Measurements from ENCODE around the gene SORBS2.

The SORBS2 gene

DNA sequence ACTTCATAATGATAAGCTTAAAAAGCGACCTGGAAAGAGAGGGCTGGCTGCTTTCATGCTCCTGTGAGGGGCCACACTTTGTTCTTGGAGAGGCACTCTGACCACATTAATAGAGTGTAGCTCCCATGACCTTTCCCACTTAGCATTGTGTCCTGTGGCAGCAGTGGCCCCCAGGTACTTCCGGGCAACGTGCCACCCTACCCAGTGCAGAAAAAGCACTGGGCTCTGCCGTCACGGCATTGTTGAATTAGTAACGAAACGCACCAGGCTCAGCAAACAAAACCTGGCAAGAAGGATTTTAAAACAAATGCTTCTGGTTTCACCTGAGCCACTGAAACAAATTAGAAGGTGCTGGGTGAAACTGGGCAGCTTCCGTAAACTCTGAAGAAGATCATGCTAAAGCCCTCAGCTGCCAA is 5.4 kb upstream of the SORBS2 start:
- TF ChIP-seq, protein P1, sequence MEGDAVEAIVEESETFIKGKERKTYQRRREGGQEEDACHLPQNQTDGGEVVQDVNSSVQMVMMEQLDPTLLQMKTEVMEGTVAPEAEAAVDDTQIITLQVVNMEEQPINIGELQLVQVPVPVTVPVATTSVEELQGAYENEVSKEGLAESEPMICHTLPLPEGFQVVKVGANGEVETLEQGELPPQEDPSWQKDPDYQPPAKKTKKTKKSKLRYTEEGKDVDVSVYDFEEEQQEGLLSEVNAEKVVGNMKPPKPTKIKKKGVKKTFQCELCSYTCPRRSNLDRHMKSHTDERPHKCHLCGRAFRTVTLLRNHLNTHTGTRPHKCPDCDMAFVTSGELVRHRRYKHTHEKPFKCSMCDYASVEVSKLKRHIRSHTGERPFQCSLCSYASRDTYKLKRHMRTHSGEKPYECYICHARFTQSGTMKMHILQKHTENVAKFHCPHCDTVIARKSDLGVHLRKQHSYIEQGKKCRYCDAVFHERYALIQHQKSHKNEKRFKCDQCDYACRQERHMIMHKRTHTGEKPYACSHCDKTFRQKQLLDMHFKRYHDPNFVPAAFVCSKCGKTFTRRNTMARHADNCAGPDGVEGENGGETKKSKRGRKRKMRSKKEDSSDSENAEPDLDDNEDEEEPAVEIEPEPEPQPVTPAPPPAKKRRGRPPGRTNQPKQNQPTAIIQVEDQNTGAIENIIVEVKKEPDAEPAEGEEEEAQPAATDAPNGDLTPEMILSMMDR (IDR thresholded peaks at IDR 0.05; ENCODE audit: low read depth, low read length, missing control alignments), result no peak
- Histone ChIP-seq H3K4me3 (ENCODE audit: low read depth, low read length) (no peak overlapping the region), H3K27me3 (replicated peaks) (no peaks in the 10 kb centered on the region), H3K36me3 (replicated peaks) (no peaks in the 10 kb centered on the region), H3K27ac (no peak overlapping the region)
- DNase-seq, result no peak
- in situ Hi-C loops (cut with HindIII; ENCODE audit: low pct_ligation_motif_present, low sequenced_read_pairs), result no loop called here

DNA sequence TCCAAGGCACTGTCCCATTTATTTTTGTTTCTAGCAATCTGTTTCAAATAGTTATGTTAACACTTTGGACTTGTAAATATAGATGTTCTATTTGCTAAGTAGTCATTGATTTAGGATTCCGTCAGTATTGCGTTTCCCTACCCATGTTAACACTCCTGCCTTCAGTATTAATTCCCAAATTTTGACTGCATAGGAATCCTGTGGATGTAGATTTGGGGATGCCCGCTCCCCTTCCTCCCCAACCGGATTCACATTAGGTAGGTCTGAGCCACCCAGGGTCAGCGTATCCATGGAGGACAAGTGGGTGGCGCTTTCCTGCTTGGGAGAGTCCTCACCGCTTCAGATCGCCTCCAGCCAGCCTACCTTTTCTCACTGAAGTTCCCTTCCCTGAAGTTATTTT is 1.1 kb upstream of the SORBS2 start:
- in situ Hi-C loops (cut with HindIII; ENCODE audit: low pct_ligation_motif_present, low sequenced_read_pairs), result no loop called here
- Histone ChIP-seq H3K36me3 (replicated peaks) (no peaks in the 10 kb centered on the region), H3K27me3 (replicated peaks) (no peaks in the 10 kb centered on the region), H3K27ac (no peak overlapping the region), H3K4me3 (ENCODE audit: low read depth, low read length) (no peak overlapping the region)
- no peak for DNase-seq
- TF ChIP-seq, protein P1 (IDR thresholded peaks at IDR 0.05; ENCODE audit: low read depth, low read length, missing control alignments), result no peak

DNA sequence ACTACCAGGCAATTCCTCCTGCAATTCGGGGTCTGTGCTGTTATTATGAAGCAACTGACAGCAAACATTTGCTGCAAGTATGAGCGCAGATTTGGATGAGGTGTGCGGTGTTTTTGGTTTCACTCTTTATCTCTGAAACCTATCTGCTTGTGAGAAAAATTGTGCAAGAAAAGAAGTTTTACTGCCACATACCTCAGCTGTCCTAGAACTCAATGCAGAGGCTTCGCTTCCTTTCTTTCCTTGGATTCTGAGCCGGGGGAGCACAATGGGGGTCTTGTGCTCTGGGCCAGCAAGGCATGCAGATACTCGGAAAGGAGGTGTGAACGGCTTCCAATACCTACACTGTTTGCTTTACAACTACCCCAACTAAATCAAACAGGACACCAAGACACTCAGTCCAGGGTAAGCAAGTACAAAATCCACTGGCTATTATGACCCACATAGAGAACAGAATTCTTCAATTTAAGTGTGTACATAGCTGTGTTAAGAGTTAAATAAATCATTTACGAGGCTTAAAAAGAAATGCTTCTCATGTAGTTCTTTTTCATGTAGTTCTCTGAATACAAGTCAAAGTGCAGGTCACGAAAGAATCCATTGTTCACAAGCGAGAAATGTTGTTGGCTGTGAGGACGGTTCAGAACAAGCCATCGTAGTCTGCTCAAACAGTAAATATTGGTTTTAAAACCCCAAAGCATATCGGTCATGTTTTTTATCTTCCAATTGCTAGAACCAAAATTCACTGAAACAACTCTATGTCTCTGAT is 1.1 kb downstream of the SORBS2 start:
- H3K36me3 ChIP-seq (replicated peaks), result no peaks in the 10 kb centered on the region
- H3K4me3 ChIP-seq (ENCODE audit: low read depth, low read length), result peak overlapping the region; percentile 9
- peak overlapping the region; percentile 47 for H3K27ac ChIP-seq
- no peak for DNase-seq
- TF ChIP-seq, protein P1 (IDR thresholded peaks at IDR 0.05; ENCODE audit: low read depth, low read length, missing control alignments), result no peak
- in situ Hi-C loops (cut with HindIII; ENCODE audit: low pct_ligation_motif_present, low sequenced_read_pairs), result no loop called here
- no peaks in the 10 kb centered on the region for H3K27me3 ChIP-seq (replicated peaks)

DNA sequence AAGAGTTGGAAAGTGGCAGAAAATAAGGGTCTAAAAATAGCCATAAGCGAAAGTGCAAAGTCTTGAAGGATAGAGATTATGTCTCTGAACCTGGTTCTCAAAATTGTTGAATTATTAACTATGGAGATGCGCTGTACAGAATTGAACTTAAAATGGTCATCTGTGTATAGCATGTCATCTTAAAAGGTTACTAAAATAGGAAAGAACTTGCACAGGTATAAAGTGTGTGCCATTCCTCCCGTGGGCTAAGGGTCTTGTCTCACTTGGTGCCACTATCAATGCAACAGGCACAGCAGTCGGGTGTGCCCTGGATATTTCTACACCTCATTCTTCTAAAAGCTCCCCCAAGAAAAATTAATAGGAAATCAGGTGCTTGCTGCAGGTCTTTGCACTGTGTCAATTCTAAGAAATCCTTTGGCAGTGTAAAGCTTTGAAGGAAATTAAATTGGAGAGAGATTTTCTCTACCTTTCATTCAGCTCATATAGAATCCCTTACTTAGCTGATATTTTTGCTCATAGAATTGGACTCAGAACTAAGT is 2.4 kb downstream of the SORBS2 start:
- no peaks in the 10 kb centered on the region for H3K27me3 ChIP-seq (replicated peaks)
- no peaks in the 10 kb centered on the region for H3K36me3 ChIP-seq (replicated peaks)
- TF ChIP-seq, protein P1 (IDR thresholded peaks at IDR 0.05; ENCODE audit: low read depth, low read length, missing control alignments), result no peak
- peak overlapping the region; percentile 47 for H3K27ac ChIP-seq
- H3K4me3 ChIP-seq (ENCODE audit: low read depth, low read length), result no peak overlapping the region
- DNase-seq, result no peak
- in situ Hi-C loops (cut with HindIII; ENCODE audit: low pct_ligation_motif_present, low sequenced_read_pairs), result no loop called here

DNA sequence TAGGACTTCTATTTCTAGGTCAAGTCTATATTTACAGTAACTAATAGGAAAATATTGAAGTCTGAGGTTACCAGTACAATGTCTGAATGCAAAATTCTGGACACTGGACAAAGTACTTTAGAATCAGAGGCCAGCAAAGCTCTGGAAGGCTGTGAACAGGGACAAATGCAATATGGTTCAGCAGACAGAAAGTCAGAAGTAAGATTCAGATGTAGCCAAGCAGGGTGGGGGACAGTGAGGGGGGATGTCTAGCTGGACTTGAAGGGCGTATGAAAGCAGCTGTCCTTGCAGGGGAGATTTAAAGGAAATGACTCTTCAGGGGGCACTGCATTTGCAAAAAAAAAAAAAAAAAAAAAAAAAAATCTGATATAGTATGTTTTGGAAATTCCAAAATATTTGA is 2.9 kb downstream of the SORBS2 start:
- no peak for DNase-seq
- TF ChIP-seq, protein P1 (IDR thresholded peaks at IDR 0.05; ENCODE audit: low read depth, low read length, missing control alignments), result no peak
- H3K27ac ChIP-seq, result no peak overlapping the region
- H3K4me3 ChIP-seq (ENCODE audit: low read depth, low read length), result no peak overlapping the region
- H3K27me3 ChIP-seq (replicated peaks), result no peaks in the 10 kb centered on the region
- in situ Hi-C loops (cut with HindIII; ENCODE audit: low pct_ligation_motif_present, low sequenced_read_pairs), result no loop called here
- H3K36me3 ChIP-seq (replicated peaks), result no peaks in the 10 kb centered on the region

Measured in brain microvascular endothelial cell (primary cell).